Measurements from ENCODE around the gene SOX1. TPM values are rescaled to one million over a fixed set of nuclear protein-coding genes. Genes with fewer than 3 reads are reported as not detected.
A peak's percentile ranks its signal among the peaks of the same experiment; 100 is the strongest.

SOX1 gene
- total RNA-seq, 1 donor from 2014 or later = 3.3 TPM

GRCh38 chr13:112096959-112097358 is 30.0 kb downstream of the SOX1 start:
- no peaks in the 10 kb centered on the region for H3K9me3 ChIP-seq (ENCODE audit: low read depth)
- peaks cover 17% of the 10 kb centered on the region for H3K27me3 Mint-ChIP-seq (ENCODE audit: insufficient read depth, low read depth)
- no peak overlapping the region for H2AFZ ChIP-seq (replicated peaks)
- H3K27ac ChIP-seq = no peak overlapping the region
- H3F3A ChIP-seq (ENCODE audit: low read depth) = peaks cover 17% of the 10 kb centered on the region
- H3K4me1 Mint-ChIP-seq = peaks cover 64% of the 10 kb centered on the region
- peaks cover 6% of the 10 kb centered on the region for H3K9me3 Mint-ChIP-seq
- no peaks in the 10 kb centered on the region for H3K79me2 ChIP-seq (ENCODE audit: low read depth)
- no peaks in the 10 kb centered on the region for H4K20me1 ChIP-seq (ENCODE audit: low read depth)
- TF ChIP-seq EZH2 (IDR thresholded peaks at IDR 0.05) = no peak
- TF ChIP-seq CTCF (IDR thresholded peaks at IDR 0.05) = no peak
- no peak for TF ChIP-seq EZH2phosphoT487 (IDR thresholded peaks at IDR 0.05)
- H3K9ac ChIP-seq = no peak overlapping the region
- DNase-seq (ENCODE audit: low spot score) = no peak
- H3K4me2 ChIP-seq = no peak overlapping the region
- H3K4me3 ChIP-seq = no peak overlapping the region
- no peaks in the 10 kb centered on the region for H3K36me3 ChIP-seq
- peak overlapping the region; percentile 9 for H3K27ac Mint-ChIP-seq
- H3K4me3 Mint-ChIP-seq = no peak overlapping the region
- no peaks in the 10 kb centered on the region for H3K36me3 Mint-ChIP-seq
- H3K27me3 ChIP-seq = peaks cover 32% of the 10 kb centered on the region
- peaks cover 50% of the 10 kb centered on the region for H3K4me1 ChIP-seq

- no peak for DNase-seq (ENCODE audit: low spot score)
- H3K4me3 ChIP-seq = no peak overlapping the region
- Mint-ChIP-seq H3K27ac (no peak overlapping the region), H3K36me3 (no peaks in the 10 kb centered on the region), H3K9me3 (peaks cover 6% of the 10 kb centered on the region), H3K27me3 (ENCODE audit: insufficient read depth, low read depth) (peaks cover 20% of the 10 kb centered on the region), H3K4me1 (peaks cover 66% of the 10 kb centered on the region), H3K4me3 (no peak overlapping the region)
- no peak overlapping the region for H2AFZ ChIP-seq (replicated peaks)
- H3F3A ChIP-seq (ENCODE audit: low read depth) = peaks cover 16% of the 10 kb centered on the region
- peaks cover 50% of the 10 kb centered on the region for H3K4me1 ChIP-seq
- H3K27me3 ChIP-seq = peaks cover 35% of the 10 kb centered on the region
- H4K20me1 ChIP-seq (ENCODE audit: low read depth) = no peaks in the 10 kb centered on the region
- no peak overlapping the region for H3K4me2 ChIP-seq
- H3K9me3 ChIP-seq (ENCODE audit: low read depth) = no peaks in the 10 kb centered on the region
- H3K27ac ChIP-seq = no peak overlapping the region
- no peaks in the 10 kb centered on the region for H3K36me3 ChIP-seq
- TF ChIP-seq EZH2phosphoT487 (IDR thresholded peaks at IDR 0.05) (no peak), CTCF (IDR thresholded peaks at IDR 0.05) (no peak), EZH2 (IDR thresholded peaks at IDR 0.05) (no peak)
- H3K79me2 ChIP-seq (ENCODE audit: low read depth) = no peaks in the 10 kb centered on the region
- no peak overlapping the region for H3K9ac ChIP-seq
Observed at GRCh38 chr13:112097770-112098169, 30.8 kb downstream of the SOX1 start.

- peaks cover 70% of the 10 kb centered on the region for H3K4me1 Mint-ChIP-seq
- no peak overlapping the region for H3K4me3 Mint-ChIP-seq
- Histone ChIP-seq H3K9ac (no peak overlapping the region), H3K4me3 (no peak overlapping the region), H3F3A (ENCODE audit: low read depth) (peaks cover 21% of the 10 kb centered on the region), H2AFZ (replicated peaks) (no peak overlapping the region), H3K4me2 (no peak overlapping the region), H4K20me1 (ENCODE audit: low read depth) (no peaks in the 10 kb centered on the region), H3K27ac (no peak overlapping the region), H3K79me2 (ENCODE audit: low read depth) (no peaks in the 10 kb centered on the region), H3K36me3 (no peaks in the 10 kb centered on the region), H3K4me1 (peaks cover 56% of the 10 kb centered on the region), H3K9me3 (ENCODE audit: low read depth) (no peaks in the 10 kb centered on the region), H3K27me3 (peaks cover 35% of the 10 kb centered on the region)
- peaks cover 4% of the 10 kb centered on the region for H3K9me3 Mint-ChIP-seq
- H3K36me3 Mint-ChIP-seq = no peaks in the 10 kb centered on the region
- peaks cover 20% of the 10 kb centered on the region for H3K27me3 Mint-ChIP-seq (ENCODE audit: insufficient read depth, low read depth)
- no peak for TF ChIP-seq EZH2phosphoT487 (IDR thresholded peaks at IDR 0.05)
- no peak for TF ChIP-seq EZH2 (IDR thresholded peaks at IDR 0.05)
- TF ChIP-seq CTCF (IDR thresholded peaks at IDR 0.05) = no peak
- peak overlapping the region; percentile 34 for H3K27ac Mint-ChIP-seq
- DNase-seq (ENCODE audit: low spot score) = no peak
Observed at GRCh38 chr13:112098699-112099098, 31.8 kb downstream of the SOX1 start.
